GM18867 (cell line): ENCODE results near the gene APOBEC3F.
"Not testable (repeated sequence)": the region's sequence is repeated elsewhere in the genome, so short reads cannot be mapped to it uniquely, and the experiment has no call there.

Source experiments
- ATAC-seq: cut with Tn5 transposase; IDR thresholded peaks from one replicate; pipeline ENCODE4 v1.9.1; 2021; ENCODE audit warnings: mild to moderate bottlenecking, moderate library complexity; ENCODE audit not compliant: unreplicated experiment

APOBEC3F gene

GRCh38 chr22:39068033-39068785 is 27.5 kb downstream of the APOBEC3F start:
- no peak for ATAC-seq

- no peak for ATAC-seq
These were observed 29.5 kb downstream of the APOBEC3F start for GRCh38 chr22:39070186-39070585.

DNA sequence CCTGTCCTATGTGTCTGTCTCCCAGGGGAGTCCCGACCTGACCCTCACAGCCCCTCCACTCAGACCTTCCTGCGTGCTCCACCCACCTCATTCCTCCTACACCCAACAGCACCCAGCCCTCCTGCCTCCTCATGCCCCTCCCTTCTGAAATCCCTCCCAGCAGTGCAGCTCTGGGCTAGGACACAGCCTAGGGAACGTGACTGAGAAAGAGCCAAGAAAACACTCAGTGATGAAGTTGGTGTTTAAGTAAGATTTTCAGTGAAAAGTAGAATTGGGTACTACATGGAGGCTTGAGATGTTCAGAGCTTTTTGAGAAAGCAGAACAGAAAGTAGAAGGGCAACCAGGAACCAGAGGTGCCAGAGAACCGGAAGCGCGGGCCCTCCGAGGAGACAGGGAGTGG is 31.9 kb downstream of the APOBEC3F start:
- not testable (repeated sequence) for ATAC-seq

- ATAC-seq, result no peak
These were observed 33.3 kb downstream of the APOBEC3F start for GRCh38 chr22:39073981-39074380.

DNA sequence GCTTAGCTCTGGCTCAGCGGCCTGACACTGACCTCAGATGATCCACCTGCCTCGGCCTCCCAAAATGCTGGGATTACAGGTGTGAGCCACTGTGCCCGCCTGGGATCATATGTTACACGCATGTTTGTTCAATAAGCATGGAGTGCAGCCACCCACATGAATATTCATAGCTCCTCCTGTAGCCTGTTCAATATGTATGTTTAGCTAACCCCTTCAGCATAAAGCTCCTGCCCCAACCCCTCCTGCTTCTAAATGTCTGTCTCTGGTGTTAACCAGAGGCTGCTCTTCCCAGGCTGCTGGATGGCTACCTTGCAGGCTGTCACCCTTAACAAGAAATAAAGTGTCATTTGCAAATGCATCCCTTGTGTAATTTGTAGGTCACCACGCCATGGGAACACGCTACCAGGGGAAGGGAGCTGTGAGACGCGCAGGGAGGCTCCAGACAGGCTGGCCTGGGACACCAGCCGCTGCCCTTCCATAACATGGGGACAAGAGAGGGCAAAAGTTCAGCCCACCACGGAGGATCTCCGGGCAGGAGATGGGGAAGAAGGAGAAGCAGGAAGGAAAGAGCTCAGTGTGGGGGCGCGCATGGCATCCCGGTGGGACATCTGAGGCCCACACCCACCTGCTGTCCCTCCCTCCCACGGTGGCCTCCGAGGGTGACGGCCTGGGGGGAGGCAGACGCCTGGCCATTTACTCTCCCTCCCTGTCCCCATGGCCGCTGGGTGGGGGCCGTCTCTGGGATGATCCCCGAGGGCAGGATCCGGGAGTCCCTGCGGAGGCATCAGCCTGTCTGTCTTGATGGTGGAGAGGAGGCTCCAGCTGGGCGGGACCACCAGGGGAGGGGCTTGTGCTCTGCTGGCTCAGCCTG is 35.7 kb downstream of the APOBEC3F start:
- ATAC-seq, result not testable (repeated sequence)

GRCh38 chr22:39077026-39077840 is 36.6 kb downstream of the APOBEC3F start, which contains the start of gene APOBEC3G:
Gene APOBEC3G, plus strand, starts transcription at chr22:39077275. Its CDS starts 87 bp downstream, at chr22:39077362.
- ATAC-seq, result peak; percentile 82

- not testable (repeated sequence) for ATAC-seq
These were observed 37.2 kb downstream of the APOBEC3F start for GRCh38 chr22:39077912-39078311.

DNA sequence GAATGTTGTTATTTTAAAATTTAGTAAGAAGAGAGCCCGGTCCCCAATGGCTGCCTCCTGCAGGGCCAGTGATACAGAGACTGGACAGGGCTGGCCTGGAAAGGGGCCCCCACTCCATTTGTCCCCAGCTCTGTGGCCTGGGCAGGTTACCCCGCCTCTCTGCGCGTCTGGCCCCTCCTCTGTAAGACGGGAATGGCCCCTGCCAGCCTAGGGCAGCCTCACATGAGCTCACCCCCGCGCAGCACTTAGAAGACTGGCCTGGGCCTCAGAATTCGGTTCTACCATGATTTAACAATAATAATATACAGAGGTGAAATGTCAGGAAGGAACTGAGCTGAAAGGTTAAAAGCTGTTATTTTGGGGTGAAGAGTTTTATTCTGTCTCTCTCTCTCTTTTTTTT is 37.7 kb downstream of the APOBEC3F start:
- no peak for ATAC-seq

- ATAC-seq, result not testable (repeated sequence)
These were observed 38.5 kb downstream of the APOBEC3F start for GRCh38 chr22:39079054-39079637.

DNA sequence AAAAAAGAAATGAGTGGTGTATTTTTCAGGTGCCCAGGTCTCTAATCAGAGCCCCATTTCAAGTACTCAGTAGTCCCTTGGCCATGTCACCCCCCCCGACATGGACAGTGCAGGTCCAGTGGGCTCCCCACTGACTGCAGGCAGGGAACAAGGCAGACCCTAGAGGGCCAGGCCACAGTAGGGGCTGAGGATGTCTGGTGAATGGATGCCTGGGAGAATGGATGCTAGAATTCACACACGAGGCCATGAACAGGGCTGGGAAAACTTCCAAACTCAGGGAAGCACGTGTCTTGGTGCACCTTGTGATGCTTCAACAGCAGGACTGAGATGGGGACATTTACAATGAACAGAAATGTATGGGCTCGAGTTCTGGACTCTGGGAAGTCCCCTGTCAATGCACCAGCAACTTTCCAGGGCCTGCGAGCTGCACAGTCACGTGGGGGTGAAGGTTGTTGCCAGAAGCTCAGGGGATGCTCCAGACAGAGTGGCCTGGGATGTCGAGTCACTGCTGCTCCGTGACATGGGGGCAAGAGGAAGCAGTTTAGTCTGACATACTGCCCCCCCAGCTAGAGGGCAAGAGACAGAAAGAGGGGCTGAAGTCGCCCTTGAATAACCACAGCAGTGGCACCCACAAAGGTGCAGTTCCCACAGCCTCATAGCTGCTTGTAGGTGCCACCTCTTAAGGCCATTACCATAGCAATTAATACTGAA is 39.5 kb downstream of the APOBEC3F start:
- ATAC-seq, result no peak

GRCh38 chr22:39081016-39081415 is 40.4 kb downstream of the APOBEC3F start:
- ATAC-seq, result no peak

- no peak for ATAC-seq
These were observed 40.9 kb downstream of the APOBEC3F start for GRCh38 chr22:39081598-39081997.

- ATAC-seq, result no peak
These were observed 42.8 kb downstream of the APOBEC3F start for GRCh38 chr22:39083212-39084165.

GRCh38 chr22:39084666-39085065 is 44.0 kb downstream of the APOBEC3F start:
- no peak for ATAC-seq

DNA sequence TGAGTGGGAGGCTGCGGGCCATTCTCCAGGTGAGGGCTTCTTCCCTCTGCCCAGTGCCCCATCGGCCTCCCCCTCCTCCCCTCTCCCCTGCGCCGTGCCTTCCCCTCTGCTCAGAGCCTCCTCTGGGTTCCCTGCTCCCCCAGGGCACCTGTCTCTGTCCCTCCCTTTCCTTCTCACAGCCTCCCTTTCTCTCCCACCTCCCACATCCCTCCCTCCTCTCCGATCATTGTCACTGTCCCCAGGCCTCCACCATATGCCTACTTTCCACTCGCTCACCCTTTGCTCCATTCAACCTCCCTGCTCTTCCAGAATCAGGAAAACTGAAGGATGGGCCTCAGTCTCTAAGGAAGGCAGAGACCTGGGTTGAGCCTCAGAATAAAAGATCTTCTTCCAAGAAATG is 46.4 kb downstream of the APOBEC3F start:
- no peak for ATAC-seq

DNA sequence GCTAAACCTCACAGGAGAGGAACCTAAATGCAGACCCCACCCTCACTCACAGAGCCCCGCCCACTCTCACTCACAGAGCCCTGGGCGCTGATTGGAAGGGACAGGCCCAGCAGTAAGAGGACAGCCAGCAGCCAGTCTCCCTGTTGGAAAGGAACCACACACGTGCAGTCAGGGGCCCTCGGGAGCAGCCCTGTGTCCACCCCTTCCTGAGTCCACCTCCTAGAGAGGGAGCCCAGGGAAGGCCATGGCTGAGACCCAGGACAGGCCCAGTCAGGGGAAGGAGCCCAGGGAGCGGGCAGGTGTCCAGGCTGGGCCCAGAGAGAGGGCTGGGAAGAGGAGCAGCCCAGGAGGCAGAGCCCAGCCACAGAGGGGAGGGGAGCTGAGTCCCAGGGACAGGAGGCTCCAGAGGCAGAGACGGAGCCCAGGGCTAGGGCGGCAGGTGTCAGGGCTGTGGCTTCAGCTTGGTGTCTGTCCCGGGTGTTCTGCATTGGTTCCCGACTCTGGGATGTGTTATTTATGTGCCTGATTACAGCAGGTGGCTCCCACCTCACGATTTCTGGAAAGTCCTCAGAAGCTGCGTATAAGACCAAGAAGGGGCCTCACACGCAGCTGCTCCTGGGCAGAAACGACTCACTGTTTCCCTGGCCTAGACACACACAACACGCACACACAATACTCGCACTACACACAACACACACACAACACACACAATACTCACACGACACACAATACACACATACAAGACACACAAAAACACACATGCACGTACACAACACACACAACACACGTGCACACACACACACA is 47.4 kb downstream of the APOBEC3F start:
- no peak for ATAC-seq

GRCh38 chr22:39088685-39089032 is 48.0 kb downstream of the APOBEC3F start:
- no peak for ATAC-seq

DNA sequence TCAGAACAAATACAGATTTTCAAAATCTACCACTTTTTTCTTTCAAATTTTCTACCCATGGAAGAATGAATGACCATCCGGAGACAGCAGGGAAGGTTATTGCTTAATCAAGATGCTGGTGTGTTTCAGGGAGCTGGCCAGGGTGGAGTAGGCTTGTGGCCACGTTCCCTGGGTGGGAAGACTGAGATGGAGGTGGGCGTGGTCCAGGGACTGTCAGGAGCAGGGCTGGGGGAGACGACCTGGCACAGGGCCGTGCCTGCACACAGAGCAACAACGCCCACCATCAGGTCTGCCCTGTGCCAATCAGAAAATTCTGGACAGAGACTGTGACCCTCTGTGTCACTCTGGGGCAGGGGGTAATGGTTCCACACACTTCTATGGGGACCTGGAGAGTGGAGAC is 49.3 kb downstream of the APOBEC3F start:
- no peak for ATAC-seq
